Myocyte (in vitro differentiated cells): Measurements from ENCODE around the gene GPT2. TPM values are rescaled to one million over a fixed set of nuclear protein-coding genes. Genes with fewer than 3 reads are reported as not detected.
A peak's percentile ranks its signal among the peaks of the same experiment; 100 is the strongest.

ENCODE experiments used
- DNase-seq: peaks from one replicate; pipeline ENCODE4 v3.0.0-alpha.2; 2012; ENCODE audit warnings: low read depth
- polyA plus RNA-seq: library from polyadenylated mRNA; unstranded; fragments of >200 nt; gene quantifications from one replicate; pipeline ENCODE4 v1.2.1, GENCODE V29; 2012; ENCODE audit warnings: missing spikeins
- total RNA-seq: library from RNA; depleted of rRNA; stranded (reverse); fragments of >200 nt; gene quantifications from 2 replicates; pipeline ENCODE4 v1.2.3, GENCODE V29; 2014

GPT2 gene
- 17.0 and 22.1 TPM in 2 replicates for total RNA-seq
- polyA plus RNA-seq = 30.1 TPM

- DNase-seq = peak; percentile 97
Measured at GRCh38 chr16:46883690-46884512, at the start of gene GPT2. Gene GPT2 (plus strand): TSS chr16:46884362. CDS start chr16:46884716, 354 bp downstream.

DNA sequence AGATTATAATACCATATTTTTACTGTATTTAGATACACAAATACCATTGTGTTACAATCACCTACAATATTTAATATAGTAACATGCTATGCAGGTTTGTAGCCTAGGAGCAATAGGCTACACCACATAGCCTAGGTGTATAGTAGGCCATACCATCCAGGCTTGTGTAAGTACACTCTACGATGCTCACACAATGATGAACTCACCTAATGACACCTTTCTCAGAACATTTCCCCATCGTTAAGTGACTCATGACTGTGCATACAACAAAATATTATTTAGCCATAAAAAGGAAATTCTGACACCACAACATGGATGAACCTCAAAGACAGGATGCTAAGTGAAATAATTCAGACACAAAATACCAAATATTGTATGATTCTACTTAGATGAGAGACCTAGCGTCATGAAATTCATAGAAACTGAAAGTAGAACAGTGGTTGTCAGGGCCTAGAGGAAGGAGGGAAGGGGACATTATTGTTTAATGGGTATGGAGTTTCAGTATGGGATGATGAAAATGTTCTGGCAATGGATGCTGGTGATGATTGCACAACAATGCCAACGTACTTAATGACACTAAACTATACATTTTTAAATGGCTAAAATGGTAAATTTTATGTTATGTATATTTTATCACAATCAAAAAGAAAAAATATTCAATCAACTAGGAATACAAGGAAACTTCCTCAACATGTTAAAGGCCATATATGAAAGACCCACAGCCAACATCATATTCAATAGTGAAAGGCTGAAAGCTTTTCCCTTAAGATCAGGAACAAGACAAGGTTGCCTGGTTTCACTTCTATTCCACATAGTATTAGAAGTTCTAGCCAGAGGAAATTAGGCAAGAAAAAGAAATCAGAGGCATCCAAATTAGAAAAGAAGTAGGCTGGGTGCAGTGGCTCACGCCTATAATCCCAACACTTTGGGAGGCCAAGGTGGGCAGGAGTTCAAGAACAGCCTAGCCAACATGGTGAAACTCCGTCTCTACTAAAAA, 47.3 kb upstream of the GPT2 start:
- DNase-seq = no peak

- DNase-seq = no peak
Measured at GRCh38 chr16:46839986-46840443, 44.1 kb upstream of the GPT2 start.

GRCh38 chr16:46842192-46842895, 41.8 kb upstream of the GPT2 start:
- DNase-seq = no peak

GRCh38 chr16:46843898-46844642, 40.1 kb upstream of the GPT2 start:
- DNase-seq = no peak

DNA sequence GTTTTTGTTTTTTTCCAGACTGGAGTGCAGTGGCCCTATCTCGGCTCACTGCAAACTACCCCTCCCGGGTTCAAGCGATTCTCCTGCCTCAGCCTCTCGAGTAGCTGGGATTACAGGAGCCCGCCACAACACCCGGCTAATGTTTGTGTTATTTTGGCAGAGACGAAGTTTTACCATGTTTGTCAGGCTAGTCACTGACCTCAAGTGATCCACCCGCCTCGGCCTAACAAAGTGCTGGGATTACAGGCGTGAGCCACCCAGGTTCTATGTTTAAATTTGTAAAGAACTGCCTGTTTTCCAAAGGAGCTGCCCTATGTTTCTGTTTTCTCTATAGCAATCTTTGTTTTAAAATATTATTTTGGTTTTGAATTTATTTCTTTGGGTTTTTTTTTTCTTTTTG, 39.4 kb upstream of the GPT2 start:
- peak; percentile 64 for DNase-seq

GRCh38 chr16:46845952-46846351, 38.2 kb upstream of the GPT2 start:
- no peak for DNase-seq

DNA sequence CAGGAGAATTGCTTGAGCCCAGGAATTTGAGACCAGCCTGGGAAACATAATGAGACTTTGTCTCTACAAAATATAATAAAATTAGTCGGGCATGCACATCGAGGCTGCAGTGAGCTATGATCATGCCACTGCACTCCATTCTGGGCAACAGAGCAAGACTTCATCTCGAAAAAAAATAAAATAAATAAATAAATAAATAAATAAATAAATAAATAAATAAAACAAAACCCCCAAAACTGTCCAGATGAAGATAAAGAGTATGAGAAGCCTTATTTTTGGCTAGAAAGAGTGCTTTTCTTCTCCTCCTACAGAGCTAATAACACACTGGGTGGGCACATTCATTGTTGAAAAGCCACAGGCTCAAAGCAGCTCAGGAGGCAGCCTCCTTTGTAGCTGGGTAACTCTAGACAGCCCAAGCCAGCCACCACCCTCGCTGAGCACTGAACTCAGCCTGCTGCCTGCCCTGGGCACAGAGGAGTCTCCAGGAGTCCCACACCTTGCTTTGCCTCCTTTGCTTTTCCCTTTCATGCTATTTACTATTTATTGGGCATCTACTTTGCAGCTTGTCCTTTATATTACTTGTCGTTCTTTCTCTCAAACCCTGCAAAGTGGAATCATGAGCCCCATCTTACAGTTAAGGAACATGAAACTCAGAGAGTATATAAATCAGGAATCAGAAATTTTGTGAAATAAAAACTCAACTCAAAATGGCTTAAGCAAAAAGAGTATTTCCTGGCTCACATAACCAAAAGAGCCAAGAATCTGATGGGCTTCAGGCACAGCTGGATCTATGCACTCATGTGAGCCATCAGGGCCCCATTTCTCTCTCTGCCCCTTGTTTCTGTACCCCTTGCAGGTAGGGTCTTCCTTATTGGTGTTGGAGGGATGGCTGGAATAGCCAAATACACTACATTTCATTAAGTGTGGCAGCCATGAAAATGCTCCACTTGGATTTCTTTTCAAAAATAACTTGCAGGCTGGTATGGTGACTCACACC, 35.1 kb upstream of the GPT2 start:
- DNase-seq = no peak

GRCh38 chr16:46850619-46851555, 33.3 kb upstream of the GPT2 start:
- no peak for DNase-seq

GRCh38 chr16:46852130-46852529, 32.0 kb upstream of the GPT2 start:
- no peak for DNase-seq

DNA sequence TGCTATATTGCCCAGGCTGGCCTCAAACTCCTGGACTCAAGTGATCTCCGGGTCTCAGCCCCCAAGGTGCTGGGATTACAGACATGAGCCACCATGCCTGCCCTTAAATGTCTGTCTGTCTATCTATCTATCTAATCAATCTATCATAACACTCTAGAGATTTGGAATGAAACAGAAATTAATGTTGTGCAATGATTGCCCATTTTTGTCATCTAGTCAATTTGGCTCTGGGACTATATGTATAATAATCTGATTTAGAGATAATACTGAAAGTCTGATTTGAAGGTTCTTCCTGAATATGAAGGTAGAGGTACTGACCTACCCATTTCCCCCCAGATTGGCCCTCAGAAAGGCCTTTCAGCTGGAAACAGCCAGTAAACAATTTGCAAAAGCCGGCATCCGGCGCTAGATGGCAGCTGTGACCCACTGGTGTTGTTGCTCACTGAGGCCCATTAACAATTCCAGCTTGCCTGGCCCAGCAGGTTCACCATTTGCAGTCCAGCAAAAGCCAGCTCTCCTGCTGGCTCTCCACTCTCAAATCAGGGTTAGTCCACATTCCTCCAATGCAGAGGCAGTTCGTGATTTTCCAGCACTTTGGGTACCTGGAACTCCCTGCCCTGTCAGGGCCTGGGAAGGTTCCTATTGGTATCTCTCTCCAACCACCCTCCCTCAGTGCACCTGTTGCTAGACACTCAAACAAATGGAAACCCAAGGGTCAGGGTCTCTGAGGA, 30.3 kb upstream of the GPT2 start:
- peak; percentile 76 for DNase-seq

DNA sequence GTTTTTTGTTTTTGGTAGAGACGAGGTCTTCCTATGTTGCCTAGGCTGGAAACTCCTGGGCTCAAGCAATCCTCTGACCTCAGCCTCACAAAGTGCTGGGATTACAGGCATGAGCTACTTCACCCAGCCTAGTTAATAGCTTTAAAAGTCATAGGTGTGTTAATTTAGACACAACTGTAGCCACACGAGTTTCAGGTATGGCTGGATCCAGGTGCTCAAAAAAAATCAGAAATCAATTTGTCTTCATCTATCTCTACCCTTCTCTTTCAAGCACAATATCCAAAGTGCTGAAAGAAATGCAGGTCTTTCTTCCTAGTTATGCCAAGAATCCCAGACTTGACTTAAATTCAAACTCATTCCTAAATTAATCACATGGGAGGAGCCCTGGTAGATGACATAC, 29.3 kb upstream of the GPT2 start:
- DNase-seq = no peak

- no peak for DNase-seq
Measured at GRCh38 chr16:46855389-46855788, 28.8 kb upstream of the GPT2 start.

GRCh38 chr16:46857368-46857945, 26.7 kb upstream of the GPT2 start:
- DNase-seq = peak; percentile 89

GRCh38 chr16:46858151-46858550, 26.0 kb upstream of the GPT2 start:
- no peak for DNase-seq

DNA sequence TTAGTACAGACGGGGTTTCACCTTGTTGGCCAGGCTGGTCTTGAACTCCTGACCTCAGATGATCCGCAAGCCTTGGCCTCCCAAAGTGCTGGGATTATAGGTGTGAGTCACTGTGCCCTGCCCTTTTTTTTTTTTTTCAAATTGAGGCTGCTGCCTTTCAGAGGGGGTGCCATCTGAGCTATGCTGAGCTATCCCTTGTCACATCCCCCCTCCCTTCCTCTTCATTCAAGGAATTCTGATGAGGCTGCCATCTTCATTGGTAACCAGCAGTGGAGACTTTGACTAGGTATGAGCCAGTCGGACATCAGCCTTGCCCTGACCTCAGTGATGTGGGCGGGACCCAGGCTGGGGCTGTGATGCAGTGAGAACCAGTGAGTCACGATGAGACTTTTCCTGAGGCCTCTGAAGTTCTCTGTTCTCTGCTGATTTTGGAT, 24.4 kb upstream of the GPT2 start:
- peak; percentile 68 for DNase-seq
